Caco-2 (cell line): ENCODE measurements around the gene FAM3C. TPM values are rescaled to one million over a fixed set of nuclear protein-coding genes. Genes with fewer than 3 reads are reported as not detected.
A peak's percentile ranks its signal among the peaks of the same experiment; 100 is the strongest.

Experiments used
- BruUV-seq: library from RNA; stranded (reverse); fragments of 400-500 nt; replicated peaks from 2 replicates; lab custom pipeline; 2021; lab: Mats Ljungman, UMichigan
- CTCF ChIA-PET: fragments of 300-600 bp; sonication (Branson Sonifier 250); formaldehyde crosslinking; loops from one replicate; lab custom pipeline; 2022; ENCODE audit warnings: antibody characterized with exemption; lab: Charles Lee
- POLR2A ChIA-PET: fragments of 300-600 bp; sonication (Branson Sonifier 250); formaldehyde crosslinking; loops from one replicate; lab custom pipeline; 2022; ENCODE audit warnings: antibody characterized with exemption; lab: Charles Lee
- DNase-seq, 2 experiments: peaks; one replicate each; pipeline versions ENCODE4 v3.0.0 to v3.0.0-alpha.2; 2020 to 2022
- H3K27me3 ChIP-seq: replicated peaks from 2 replicates; pipeline ENCODE4 v1.6.0; 2011; ENCODE audit warnings: low read length; ENCODE audit not compliant: control insufficient read depth, insufficient read depth
- H3K36me3 ChIP-seq: 2 replicates; pipeline ENCODE4 v1.5.1; 2011; ENCODE audit warnings: low read length; ENCODE audit not compliant: control insufficient read depth, insufficient read depth
- H3K4me1 ChIP-seq: fragments of 250-450 bp; sonication (Bioruptor Pico); 2 replicates; pipeline ENCODE4 v1.5.1; 2020; ENCODE audit warnings: mild to moderate bottlenecking
- H3K4me3 ChIP-seq: 2 replicates; pipeline ENCODE4 v1.5.1; 2011; ENCODE audit warnings: low read depth, mild to moderate bottlenecking, control low read depth, low read length
- H3K9me3 ChIP-seq: fragments of 250-450 bp; sonication (Bioruptor Pico); 2 replicates; pipeline ENCODE4 v1.5.1; 2020; ENCODE audit warnings: mild to moderate bottlenecking, moderate library complexity
- H3K27ac Mint-ChIP-seq: one replicate; pipeline ENCODE4 v1.8.0; 2022; ENCODE audit warnings: mixed read lengths; ENCODE audit not compliant: unreplicated experiment
- H3K27me3 Mint-ChIP-seq: one replicate; pipeline ENCODE4 v1.8.0; 2022; ENCODE audit warnings: mixed read lengths; ENCODE audit not compliant: insufficient read depth, unreplicated experiment
- H3K36me3 Mint-ChIP-seq: one replicate; pipeline ENCODE4 v1.8.0; 2022; ENCODE audit warnings: mild to moderate bottlenecking, mixed read lengths; ENCODE audit not compliant: insufficient read depth, unreplicated experiment
- H3K4me1 Mint-ChIP-seq: one replicate; pipeline ENCODE4 v1.8.0; 2022; ENCODE audit warnings: low read depth, mixed read lengths; ENCODE audit not compliant: unreplicated experiment
- H3K4me3 Mint-ChIP-seq: one replicate; pipeline ENCODE4 v1.8.0; 2022; ENCODE audit warnings: mild to moderate bottlenecking, moderate library complexity, mixed read lengths; ENCODE audit not compliant: unreplicated experiment
- H3K9me3 Mint-ChIP-seq: one replicate; pipeline ENCODE4 v1.8.0; 2022; ENCODE audit warnings: mixed read lengths; ENCODE audit not compliant: unreplicated experiment
- CTCF ChIP-seq, 2 experiments: fragments of 200-600 bp in 1 of 2; IDR thresholded peaks; 1 replicate in 1 of 2; 2 replicates in 1 of 2; pipeline versions ENCODE4 v1.5.1 to v1.8.0; 2011 to 2022; ENCODE audit warnings: antibody characterized with exemption in 1 of 2, control low read depth in 1 of 2, inconsistent platforms in 1 of 2, low read depth in 1 of 2, low read length in 1 of 2, mild to moderate bottlenecking in 1 of 2, moderate library complexity in 1 of 2; ENCODE audit not compliant: insufficient read depth in 1 of 2, severe bottlenecking in 1 of 2, unreplicated experiment in 1 of 2
- intact Hi-C: fragments of 100-400 bp; cut with micrococcal nuclease; formaldehyde crosslinking; loops from one replicate; pipeline ENCODE4 v1.10.0; 2022; ENCODE audit not compliant: unreplicated experiment
- total RNA-seq: library from RNA; stranded (reverse); gene quantifications from 2 replicates; pipeline ENCODE4 v1.2.3, GENCODE V29; 2022

FAM3C gene
- total RNA-seq, 1 experiment from 2014 or later: 40.5 TPM

GRCh38 chr7:121394709-121395140 is 1.4 kb downstream of the FAM3C start:
- peak overlapping the region; percentile 8 for H3K4me3 ChIP-seq
- TF ChIP-seq CTCF (IDR thresholded peaks at IDR 0.05; ENCODE audit: insufficient read depth in 1 of 2, low read depth in 1 of 2, low read length in 1 of 2, severe bottlenecking in 1 of 2, unreplicated experiment in 1 of 2): no peak
- H3K9me3 Mint-ChIP-seq: no peaks in the 10 kb centered on the region
- no peaks in the 10 kb centered on the region for H3K36me3 ChIP-seq
- POLR2A ChIA-PET: no interaction called here
- intact Hi-C loops: loop anchor here (1.0 kb wide), 1 partner anchor 153 kb away; no protein-coding TSS in a partner anchor
- peaks cover 7% of the 10 kb centered on the region for H3K4me1 Mint-ChIP-seq
- peak; percentile 41 to 57 for DNase-seq
- H3K4me1 ChIP-seq: peaks cover 24% of the 10 kb centered on the region
- BruUV-seq: no TSS peak
- no peaks in the 10 kb centered on the region for H3K9me3 ChIP-seq
- H3K27ac Mint-ChIP-seq: no peak overlapping the region
- H3K27me3 ChIP-seq: no peaks in the 10 kb centered on the region
- no peaks in the 10 kb centered on the region for H3K27me3 Mint-ChIP-seq
- peak overlapping the region; percentile 88 for H3K4me3 Mint-ChIP-seq
- CTCF ChIA-PET: interaction anchor here (2.6 kb wide), 1 partner anchor 28 kb away, joined by 18 read pairs; no protein-coding TSS in a partner anchor
- peaks cover 26% of the 10 kb centered on the region for H3K36me3 Mint-ChIP-seq

DNA sequence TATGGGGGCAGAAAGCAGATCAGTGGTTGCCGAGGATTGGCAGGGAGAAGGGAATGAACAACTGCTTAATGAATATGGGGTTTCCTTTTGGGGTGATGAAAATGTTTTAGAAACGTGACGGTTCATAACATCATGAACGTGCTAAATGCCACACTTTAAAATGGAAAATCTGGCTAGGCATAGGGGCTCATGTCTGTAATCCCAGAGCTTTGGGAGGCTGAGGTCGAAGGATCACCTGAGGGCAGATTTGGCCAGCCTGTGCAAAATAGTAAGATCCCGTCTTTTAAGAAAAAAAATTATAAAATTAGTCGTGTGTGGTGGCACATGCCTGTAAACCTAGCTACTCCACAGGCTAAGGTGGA is 3.1 kb downstream of the FAM3C start:
- no peaks in the 10 kb centered on the region for H3K4me1 Mint-ChIP-seq
- ChIA-PET CTCF (no interaction called here), POLR2A (no interaction called here)
- H3K9me3 Mint-ChIP-seq: no peaks in the 10 kb centered on the region
- Histone ChIP-seq H3K36me3 (no peaks in the 10 kb centered on the region), H3K4me3 (no peak overlapping the region), H3K4me1 (peaks cover 24% of the 10 kb centered on the region), H3K9me3 (no peaks in the 10 kb centered on the region), H3K27me3 (no peaks in the 10 kb centered on the region)
- no peak for DNase-seq
- no peaks in the 10 kb centered on the region for H3K27me3 Mint-ChIP-seq
- H3K27ac Mint-ChIP-seq: no peak overlapping the region
- no TSS peak for BruUV-seq
- H3K36me3 Mint-ChIP-seq: peaks cover 26% of the 10 kb centered on the region
- intact Hi-C loops: no loop called here
- H3K4me3 Mint-ChIP-seq: no peak overlapping the region
- no peak for TF ChIP-seq CTCF (IDR thresholded peaks at IDR 0.05; ENCODE audit: insufficient read depth in 1 of 2, low read depth in 1 of 2, low read length in 1 of 2, severe bottlenecking in 1 of 2, unreplicated experiment in 1 of 2)

DNA sequence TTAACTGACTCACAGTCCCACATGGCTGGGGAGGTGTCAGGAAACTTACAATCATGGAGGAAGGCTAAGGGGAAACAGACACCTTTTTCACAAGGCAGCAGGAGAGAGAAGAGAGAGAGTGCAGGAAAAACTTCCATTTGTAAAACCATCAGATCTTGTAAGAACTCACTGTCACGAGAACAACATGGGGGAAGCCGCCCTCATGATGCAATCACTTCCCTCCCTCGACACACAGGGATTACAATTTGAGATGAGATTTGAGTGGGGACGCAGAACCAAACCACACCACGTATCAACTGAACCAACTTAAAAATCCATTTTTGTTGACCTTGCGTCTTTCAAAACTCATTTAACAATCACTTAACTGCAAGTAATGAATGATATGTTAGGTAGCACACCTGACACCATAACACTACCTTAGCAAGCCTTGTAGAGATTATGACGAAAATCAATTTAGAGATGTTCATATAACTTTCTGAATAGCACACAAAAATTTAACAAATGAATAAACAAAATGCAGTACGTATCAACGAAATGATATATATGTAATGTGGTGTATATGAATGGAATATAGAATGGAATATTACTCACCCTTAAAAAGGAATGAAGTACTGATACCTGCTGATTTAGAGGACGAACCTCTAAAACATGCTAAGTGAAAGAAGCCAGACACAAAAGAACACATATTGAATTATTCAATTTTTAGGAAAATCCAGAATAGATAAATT is 3.7 kb downstream of the FAM3C start:
- Mint-ChIP-seq H3K4me1 (no peaks in the 10 kb centered on the region), H3K4me3 (no peak overlapping the region), H3K9me3 (no peaks in the 10 kb centered on the region), H3K36me3 (peaks cover 26% of the 10 kb centered on the region), H3K27ac (no peak overlapping the region), H3K27me3 (no peaks in the 10 kb centered on the region)
- TF ChIP-seq CTCF (IDR thresholded peaks at IDR 0.05; ENCODE audit: insufficient read depth in 1 of 2, low read depth in 1 of 2, low read length in 1 of 2, severe bottlenecking in 1 of 2, unreplicated experiment in 1 of 2): no peak
- H3K4me1 ChIP-seq: peaks cover 19% of the 10 kb centered on the region
- CTCF ChIA-PET: no interaction called here
- H3K4me3 ChIP-seq: no peak overlapping the region
- no peak for DNase-seq
- no TSS peak for BruUV-seq
- no peaks in the 10 kb centered on the region for H3K36me3 ChIP-seq
- H3K9me3 ChIP-seq: no peaks in the 10 kb centered on the region
- POLR2A ChIA-PET: no interaction called here
- intact Hi-C loops: no loop called here
- no peaks in the 10 kb centered on the region for H3K27me3 ChIP-seq
